Stomach (tissue), 4 donors: Measurements from ENCODE around the gene FEM1C.

Experiments
- POLR2A ChIP-seq, 4 donors: fragments of 450-650 bp; IDR thresholded peaks; one replicate each; pipeline ENCODE4 v1.6.1; 2016; ENCODE audit warnings: antibody characterized with exemption in 4 of 4, control low read depth in 2 of 4, mild to moderate bottlenecking in 1 of 4, moderate library complexity in 1 of 4
- POLR2AphosphoS5 ChIP-seq, 3 donors: sonication (generic); formaldehyde crosslinking; IDR thresholded peaks; one replicate each; pipeline ENCODE4 v1.6.1; 2016; ENCODE audit warnings: antibody characterized with exemption in 3 of 3
- TF ChIP-seq, protein P1 (sequence below), 7 experiments: fragments of 450-650 bp in 4 of 7; fragments of 200-600 bp in 3 of 7; sonication (generic) in 3 of 7; IDR thresholded peaks; one replicate each; pipeline ENCODE4 v1.5.1; 2016 to 2019; ENCODE audit warnings: antibody characterized with exemption in 7 of 7, control low read depth in 2 of 7, mild to moderate bottlenecking in 1 of 7

DNA sequence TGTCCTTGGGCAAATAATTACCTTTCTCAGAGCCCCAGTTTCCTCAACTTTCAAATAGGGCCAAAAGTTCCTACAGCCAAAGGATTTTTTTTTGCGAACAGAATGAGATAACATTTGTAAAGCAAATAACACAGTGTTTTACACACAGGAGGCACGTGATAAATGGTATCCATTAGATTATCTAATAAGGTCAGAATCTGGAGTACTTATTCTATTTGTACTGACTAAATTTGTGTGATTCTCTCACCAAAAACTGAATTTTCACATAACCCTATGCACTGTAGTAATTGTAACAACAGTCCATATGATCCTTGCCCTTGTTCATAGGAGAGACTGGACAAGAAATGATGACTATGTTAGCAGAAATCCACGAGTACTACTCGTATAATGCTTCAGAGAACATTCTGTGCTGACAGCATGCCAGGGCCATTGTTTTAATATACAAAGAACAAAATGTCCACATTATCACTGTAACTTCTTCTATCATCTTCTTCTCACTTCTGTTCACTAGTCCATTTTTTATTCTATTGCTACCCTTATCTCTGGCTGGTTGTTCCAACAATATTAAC, 13.9 kb upstream of the FEM1C start:
- TF ChIP-seq POLR2A (IDR thresholded peaks at IDR 0.05), result no peak
- TF ChIP-seq, protein P1, sequence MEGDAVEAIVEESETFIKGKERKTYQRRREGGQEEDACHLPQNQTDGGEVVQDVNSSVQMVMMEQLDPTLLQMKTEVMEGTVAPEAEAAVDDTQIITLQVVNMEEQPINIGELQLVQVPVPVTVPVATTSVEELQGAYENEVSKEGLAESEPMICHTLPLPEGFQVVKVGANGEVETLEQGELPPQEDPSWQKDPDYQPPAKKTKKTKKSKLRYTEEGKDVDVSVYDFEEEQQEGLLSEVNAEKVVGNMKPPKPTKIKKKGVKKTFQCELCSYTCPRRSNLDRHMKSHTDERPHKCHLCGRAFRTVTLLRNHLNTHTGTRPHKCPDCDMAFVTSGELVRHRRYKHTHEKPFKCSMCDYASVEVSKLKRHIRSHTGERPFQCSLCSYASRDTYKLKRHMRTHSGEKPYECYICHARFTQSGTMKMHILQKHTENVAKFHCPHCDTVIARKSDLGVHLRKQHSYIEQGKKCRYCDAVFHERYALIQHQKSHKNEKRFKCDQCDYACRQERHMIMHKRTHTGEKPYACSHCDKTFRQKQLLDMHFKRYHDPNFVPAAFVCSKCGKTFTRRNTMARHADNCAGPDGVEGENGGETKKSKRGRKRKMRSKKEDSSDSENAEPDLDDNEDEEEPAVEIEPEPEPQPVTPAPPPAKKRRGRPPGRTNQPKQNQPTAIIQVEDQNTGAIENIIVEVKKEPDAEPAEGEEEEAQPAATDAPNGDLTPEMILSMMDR (IDR thresholded peaks at IDR 0.05), result no peak
- no peak for TF ChIP-seq POLR2AphosphoS5 (IDR thresholded peaks at IDR 0.05)
